Measurements from ENCODE around the gene GIMAP1.
"Not testable (repeated sequence)": the region's sequence is repeated elsewhere in the genome, so short reads cannot be mapped to it uniquely, and the experiment has no call there.

GIMAP1 gene

GRCh38 chr7:150716368-150716767 lies at the start of gene GIMAP1:
GIMAP1 (plus strand) TSS chr7:150716613; CDS start chr7:150719048, 2,435 bp downstream.
- DNase-seq, result no peak

GRCh38 chr7:150668472-150668911 lies 47.9 kb upstream of the GIMAP1 start:
- DNase-seq, result no peak

GRCh38 chr7:150668977-150669376 lies 47.4 kb upstream of the GIMAP1 start:
- DNase-seq, result no peak

GRCh38 chr7:150671798-150672585 lies 44.4 kb upstream of the GIMAP1 start:
- not testable (repeated sequence) for DNase-seq

GRCh38 chr7:150675714-150676113 lies 40.7 kb upstream of the GIMAP1 start:
- no peak for DNase-seq

GRCh38 chr7:150676276-150676675 lies 40.1 kb upstream of the GIMAP1 start:
- not testable (repeated sequence) for DNase-seq

GRCh38 chr7:150676854-150677253 lies 39.6 kb upstream of the GIMAP1 start:
- DNase-seq, result not testable (repeated sequence)

GRCh38 chr7:150678601-150679000 lies 37.8 kb upstream of the GIMAP1 start:
- DNase-seq, result not testable (repeated sequence)

- DNase-seq, result not testable (repeated sequence)
Measured at GRCh38 chr7:150680364-150680763, 36.0 kb upstream of the GIMAP1 start.

- DNase-seq, result no peak
Measured at GRCh38 chr7:150685219-150686029, 31.0 kb upstream of the GIMAP1 start, which contains the start of gene GIMAP2. GIMAP2 (plus strand) TSS chr7:150685706; CDS start chr7:150687060, 1,354 bp downstream.

- DNase-seq, result no peak
Measured at GRCh38 chr7:150686030-150686631, 30.3 kb upstream of the GIMAP1 start.

GRCh38 chr7:150688630-150689029 lies 27.8 kb upstream of the GIMAP1 start:
- DNase-seq, result no peak

- no peak for DNase-seq
Measured at GRCh38 chr7:150695654-150696053, 20.8 kb upstream of the GIMAP1 start.

- DNase-seq, result no peak
Measured at GRCh38 chr7:150703209-150703608, 13.2 kb upstream of the GIMAP1 start.

GRCh38 chr7:150715293-150715692 lies 1.1 kb upstream of the GIMAP1 start:
- DNase-seq, result no peak

GRCh38 chr7:150715738-150716137 lies 675 bp upstream of the GIMAP1 start:
- DNase-seq, result no peak

- DNase-seq, result no peak
Measured at GRCh38 chr7:150716939-150717338, 526 bp downstream of the GIMAP1 start.

GRCh38 chr7:150717814-150718420 lies 1.5 kb downstream of the GIMAP1 start:
- DNase-seq, result no peak

GRCh38 chr7:150719436-150719835 lies 3.0 kb downstream of the GIMAP1 start:
- DNase-seq, result no peak

GRCh38 chr7:150719960-150720891 lies 3.8 kb downstream of the GIMAP1 start:
- DNase-seq, result no peak

GRCh38 chr7:150721970-150722373 lies 5.6 kb downstream of the GIMAP1 start:
- DNase-seq, result no peak

- no peak for DNase-seq
Measured at GRCh38 chr7:150722431-150722931, 6.1 kb downstream of the GIMAP1 start.
